ENCODE data around the gene RNF169. TPM values are rescaled to one million over a fixed set of nuclear protein-coding genes. Genes with fewer than 3 reads are reported as not detected.

Gene RNF169
- total and polyA plus RNA-seq, 8 donors = 2.1 to 28.1 (median 8.2) TPM

DNA sequence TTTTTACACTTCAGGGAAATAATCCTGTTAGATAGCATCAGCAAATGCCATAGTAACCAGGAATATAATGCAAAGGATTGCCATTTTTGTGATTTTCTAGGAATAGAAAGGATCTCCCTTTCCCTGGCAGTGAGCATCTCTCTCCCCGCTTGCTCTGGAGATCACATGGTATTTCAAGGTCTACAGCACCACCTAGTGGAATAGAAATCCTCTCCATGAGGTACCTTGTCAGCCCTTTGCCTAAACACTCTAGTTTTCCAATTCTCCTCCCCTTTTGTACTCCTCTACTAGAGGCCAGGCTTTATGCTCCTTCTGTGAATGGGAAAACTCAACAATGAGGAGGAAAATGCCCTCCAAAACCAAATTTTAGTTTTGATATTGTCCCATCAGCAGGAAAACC is 121.8 kb downstream of the RNF169 start:
- H3K4me3 ChIP-seq = no peak overlapping the region
- H3K36me3 ChIP-seq = peaks cover 18 to 93% (median 73%) of the 10 kb centered on the region in 4 donors
- peaks cover 64 to 98% (median 86%) of the 10 kb centered on the region in 4 donors for H3K9me3 ChIP-seq
- 92 to 100% (median 96%) methylated on average over 1 of the region's 1 CpG for WGBS, 5 donors
- DNase-seq = no peak
- no peak overlapping the region for H3K27ac ChIP-seq
- no peaks in the 10 kb centered on the region for H3K27me3 ChIP-seq
- intact Hi-C loops (cut with DNase I; ENCODE audit: low total_unique reads) = no loop called here
- H3K4me1 ChIP-seq = no peaks in the 10 kb centered on the region
- TF ChIP-seq POLR2A (IDR thresholded peaks at IDR 0.05) = no peak
- TF ChIP-seq CTCF (IDR thresholded peaks at IDR 0.05) = no peak
- no peak for TF ChIP-seq EP300 (IDR thresholded peaks at IDR 0.05)
- TF ChIP-seq POLR2AphosphoS5 (IDR thresholded peaks at IDR 0.05) = no peak

- H3K9me3 ChIP-seq = peaks cover 58 to 98% (median 83%) of the 10 kb centered on the region in 4 donors
- H3K4me3 ChIP-seq = no peak overlapping the region
- intact Hi-C loops (cut with DNase I; ENCODE audit: low total_unique reads) = no loop called here
- WGBS, 5 donors = 78 to 100% (median 94%) methylated on average over 2 of the region's 2 CpGs
- DNase-seq = no peak
- TF ChIP-seq EP300 (IDR thresholded peaks at IDR 0.05) (no peak), CTCF (IDR thresholded peaks at IDR 0.05) (no peak), POLR2A (IDR thresholded peaks at IDR 0.05) (no peak), POLR2AphosphoS5 (IDR thresholded peaks at IDR 0.05) (no peak)
- H3K27me3 ChIP-seq = no peaks in the 10 kb centered on the region
- no peaks in the 10 kb centered on the region for H3K4me1 ChIP-seq
- H3K27ac ChIP-seq = no peak overlapping the region
- peaks cover 22 to 93% (median 76%) of the 10 kb centered on the region in 4 donors for H3K36me3 ChIP-seq
Observed at GRCh38 chr11:74871037-74871436, 122.4 kb downstream of the RNF169 start.

GRCh38 chr11:74877132-74877531 is 128.5 kb downstream of the RNF169 start:
- WGBS, 5 donors = 39 to 61% (median 48%) methylated on average over 1 of the region's 1 CpG
- DNase-seq = no peak

More at GRCh38 chr11:74877132-74877531, 128.5 kb downstream of the RNF169 start:
- Histone ChIP-seq H3K27me3 (no peaks in the 10 kb centered on the region), H3K27ac (no peak overlapping the region), H3K36me3 (peaks cover 10 to 51% (median 48%) of the 10 kb centered on the region in 4 donors), H3K4me1 (no peaks in the 10 kb centered on the region), H3K4me3 (no peak overlapping the region), H3K9me3 (peaks cover 9 to 51% (median 30%) of the 10 kb centered on the region in 4 donors)
- TF ChIP-seq CTCF (IDR thresholded peaks at IDR 0.05) (peak in 2 of 7 experiments; percentile 22 to 37), POLR2A (IDR thresholded peaks at IDR 0.05) (no peak)
- intact Hi-C loops (cut with DNase I; ENCODE audit: low total_unique reads) = no loop called here

Small RNAs within 50 kb of the gene (small RNA-seq; reads per million reads assigned to genes)
- gene MIR4696 = 0 to 0.45 (median 0) reads per million in 4 donors
- 0 reads per million in 4 donors for gene RN7SL239P

Other genes starting within 250 kb of the RNF169 start
- gene POLD3, start 156.3 kb upstream of the RNF169 start, total RNA-seq = 10 to 100 TPM in 4 of 5 donors, 1 to 10 TPM in 1; 4.7 to 85.7 (median 22.9) TPM
- 10 to 100 TPM in 1 of 3 donors, 1 to 10 TPM in 2; 7.0 to 10.8 (median 7.5) TPM for gene POLD3, start 156.3 kb upstream of the RNF169 start, polyA plus RNA-seq
- gene CHRDL2, start 17.4 kb upstream of the RNF169 start, total RNA-seq = 10 to 100 TPM in 2 of 5 donors, 1 to 10 TPM in 2, under 1 TPM in 1; 0.92 to 14.6 (median 7.2) TPM
- gene CHRDL2, start 17.4 kb upstream of the RNF169 start, polyA plus RNA-seq = 10 to 100 TPM in 1 of 3 donors, 1 to 10 TPM in 1, not detected in 1; 5.4 to 38.4 TPM
- gene XRRA1, start 200.2 kb downstream of the RNF169 start, total RNA-seq = 10 to 100 TPM in 3 of 5 donors, 1 to 10 TPM in 2; 5.8 to 57.7 (median 16.5) TPM
- gene XRRA1, start 200.2 kb downstream of the RNF169 start, polyA plus RNA-seq = 1 to 10 TPM; 2.1 to 3.4 (median 2.5) TPM
- 100 to 1,000 TPM in 1 of 5 donors, 10 to 100 TPM in 2, 1 to 10 TPM in 2; 5.4 to 191 (median 25.8) TPM for gene SPCS2, start 200.4 kb downstream of the RNF169 start, total RNA-seq
- 100 to 1,000 TPM in 1 of 3 donors, 10 to 100 TPM in 2; 56.5 to 111 (median 70.6) TPM for gene SPCS2, start 200.4 kb downstream of the RNF169 start, polyA plus RNA-seq
- gene NEU3, start 240.1 kb downstream of the RNF169 start, total RNA-seq = 10 to 100 TPM in 2 of 5 donors, 1 to 10 TPM in 2, under 1 TPM in 1; 0.58 to 33.5 (median 8.7) TPM
- gene NEU3, start 240.1 kb downstream of the RNF169 start, polyA plus RNA-seq = 1 to 10 TPM; 1.5 to 5.6 (median 1.9) TPM